ENCODE data around the gene RIMKLA. TPM values are rescaled to one million over a fixed set of nuclear protein-coding genes. Genes with fewer than 3 reads are reported as not detected.

RIMKLA gene
- total RNA-seq, 2 donors from 2014 or later, result 6.4 to 16.3 TPM

GRCh38 chr1:42430286-42431135 lies 49.9 kb downstream of the RIMKLA start:
- no peaks in the 10 kb centered on the region for H3K36me3 Mint-ChIP-seq (ENCODE audit: low read depth)
- H3K27ac Mint-ChIP-seq, result no peak overlapping the region
- H3K4me3 Mint-ChIP-seq, result no peak overlapping the region
- no peaks in the 10 kb centered on the region for H3K9me3 Mint-ChIP-seq
- H3K27me3 Mint-ChIP-seq, result no peaks in the 10 kb centered on the region
- no peaks in the 10 kb centered on the region for H3K4me1 Mint-ChIP-seq
- ATAC-seq (replicated peaks), result no peak

- ATAC-seq (replicated peaks), result no peak
- Mint-ChIP-seq H3K27ac (no peak overlapping the region), H3K4me3 (no peak overlapping the region), H3K36me3 (ENCODE audit: low read depth) (no peaks in the 10 kb centered on the region), H3K27me3 (no peaks in the 10 kb centered on the region), H3K4me1 (no peaks in the 10 kb centered on the region), H3K9me3 (no peaks in the 10 kb centered on the region)
Observed at GRCh38 chr1:42431514-42431913, 50.9 kb downstream of the RIMKLA start.

GRCh38 chr1:42432714-42433113 lies 52.1 kb downstream of the RIMKLA start:
- no peak for ATAC-seq (replicated peaks)
- Mint-ChIP-seq H3K36me3 (ENCODE audit: low read depth) (no peaks in the 10 kb centered on the region), H3K27me3 (peaks cover 4% of the 10 kb centered on the region), H3K9me3 (no peaks in the 10 kb centered on the region), H3K27ac (no peak overlapping the region), H3K4me1 (no peaks in the 10 kb centered on the region), H3K4me3 (no peak overlapping the region)

GRCh38 chr1:42433369-42433768 lies 52.8 kb downstream of the RIMKLA start:
- Mint-ChIP-seq H3K36me3 (ENCODE audit: low read depth) (no peaks in the 10 kb centered on the region), H3K4me3 (no peak overlapping the region), H3K4me1 (no peaks in the 10 kb centered on the region), H3K27ac (no peak overlapping the region), H3K9me3 (no peaks in the 10 kb centered on the region), H3K27me3 (peaks cover 5% of the 10 kb centered on the region)
- ATAC-seq (replicated peaks), result no peak

GRCh38 chr1:42434340-42434739 lies 53.7 kb downstream of the RIMKLA start:
- Mint-ChIP-seq H3K4me3 (no peak overlapping the region), H3K9me3 (no peaks in the 10 kb centered on the region), H3K36me3 (ENCODE audit: low read depth) (no peaks in the 10 kb centered on the region), H3K27ac (no peak overlapping the region), H3K27me3 (peaks cover 7% of the 10 kb centered on the region), H3K4me1 (no peaks in the 10 kb centered on the region)
- no peak for ATAC-seq (replicated peaks)

GRCh38 chr1:42439940-42440339 lies 59.3 kb downstream of the RIMKLA start:
- no peaks in the 10 kb centered on the region for H3K4me1 Mint-ChIP-seq
- no peak for ATAC-seq (replicated peaks)
- no peak overlapping the region for H3K4me3 Mint-ChIP-seq
- H3K36me3 Mint-ChIP-seq (ENCODE audit: low read depth), result no peaks in the 10 kb centered on the region
- peaks cover 7% of the 10 kb centered on the region for H3K27me3 Mint-ChIP-seq
- no peak overlapping the region for H3K27ac Mint-ChIP-seq
- H3K9me3 Mint-ChIP-seq, result no peaks in the 10 kb centered on the region

- peaks cover 3% of the 10 kb centered on the region for H3K27me3 Mint-ChIP-seq
- no peaks in the 10 kb centered on the region for H3K36me3 Mint-ChIP-seq (ENCODE audit: low read depth)
- no peaks in the 10 kb centered on the region for H3K9me3 Mint-ChIP-seq
- no peak overlapping the region for H3K4me3 Mint-ChIP-seq
- H3K27ac Mint-ChIP-seq, result no peak overlapping the region
- no peaks in the 10 kb centered on the region for H3K4me1 Mint-ChIP-seq
- no peak for ATAC-seq (replicated peaks)
Observed at GRCh38 chr1:42442662-42443061, 62.1 kb downstream of the RIMKLA start.

- H3K4me3 Mint-ChIP-seq, result no peak overlapping the region
- H3K4me1 Mint-ChIP-seq, result no peaks in the 10 kb centered on the region
- H3K27me3 Mint-ChIP-seq, result no peaks in the 10 kb centered on the region
- H3K27ac Mint-ChIP-seq, result no peak overlapping the region
- H3K36me3 Mint-ChIP-seq (ENCODE audit: low read depth), result no peaks in the 10 kb centered on the region
- ATAC-seq (replicated peaks), result no peak
- H3K9me3 Mint-ChIP-seq, result no peaks in the 10 kb centered on the region
Observed at GRCh38 chr1:42449256-42449655, 68.7 kb downstream of the RIMKLA start.

- no peaks in the 10 kb centered on the region for H3K9me3 Mint-ChIP-seq
- H3K4me1 Mint-ChIP-seq, result no peaks in the 10 kb centered on the region
- peak; percentile 82 for ATAC-seq (replicated peaks)
- H3K4me3 Mint-ChIP-seq, result no peak overlapping the region
- no peak overlapping the region for H3K27ac Mint-ChIP-seq
- H3K27me3 Mint-ChIP-seq, result no peaks in the 10 kb centered on the region
- H3K36me3 Mint-ChIP-seq (ENCODE audit: low read depth), result no peaks in the 10 kb centered on the region
Observed at GRCh38 chr1:42450061-42450460, 69.5 kb downstream of the RIMKLA start.

- H3K27me3 Mint-ChIP-seq, result no peaks in the 10 kb centered on the region
- no peaks in the 10 kb centered on the region for H3K9me3 Mint-ChIP-seq
- peaks cover 26% of the 10 kb centered on the region for H3K36me3 Mint-ChIP-seq (ENCODE audit: low read depth)
- no peak for ATAC-seq (replicated peaks)
- no peak overlapping the region for H3K27ac Mint-ChIP-seq
- H3K4me3 Mint-ChIP-seq, result no peak overlapping the region
- H3K4me1 Mint-ChIP-seq, result peaks cover 14% of the 10 kb centered on the region
Observed at GRCh38 chr1:42453386-42453785, 72.8 kb downstream of the RIMKLA start.

- no peak for ATAC-seq (replicated peaks)
- Mint-ChIP-seq H3K4me3 (no peak overlapping the region), H3K36me3 (ENCODE audit: low read depth) (peaks cover 36% of the 10 kb centered on the region), H3K4me1 (peaks cover 14% of the 10 kb centered on the region), H3K27ac (no peak overlapping the region), H3K9me3 (no peaks in the 10 kb centered on the region), H3K27me3 (no peaks in the 10 kb centered on the region)
Observed at GRCh38 chr1:42454403-42454802, 73.8 kb downstream of the RIMKLA start.

GRCh38 chr1:42456010-42456753 lies 75.6 kb downstream of the RIMKLA start, which contains the start of the genes PPCS and ZMYND12:
Gene PPCS, plus strand, starts transcription at chr1:42456543. Its CDS starts 23 bp downstream, at chr1:42456566.
Gene ZMYND12, minus strand, starts transcription at chr1:42456022. Its CDS starts 25 bp downstream, at chr1:42455997.
- Mint-ChIP-seq H3K9me3 (no peaks in the 10 kb centered on the region), H3K36me3 (ENCODE audit: low read depth) (peaks cover 54% of the 10 kb centered on the region), H3K4me1 (peaks cover 14% of the 10 kb centered on the region), H3K27ac (peak within 1 kb of the TSS; percentile 95), H3K27me3 (no peaks in the 10 kb centered on the region), H3K4me3 (peak within 1 kb of the TSS; percentile 88)
- ATAC-seq (replicated peaks), result peak; percentile 91

GRCh38 chr1:42456754-42457089 lies 76.1 kb downstream of the RIMKLA start:
- H3K36me3 Mint-ChIP-seq (ENCODE audit: low read depth), result peaks cover 57% of the 10 kb centered on the region
- H3K4me1 Mint-ChIP-seq, result peaks cover 14% of the 10 kb centered on the region
- peak; percentile 71 for ATAC-seq (replicated peaks)
- H3K9me3 Mint-ChIP-seq, result no peaks in the 10 kb centered on the region
- H3K27me3 Mint-ChIP-seq, result no peaks in the 10 kb centered on the region
- peak overlapping the region; percentile 88 for H3K4me3 Mint-ChIP-seq
- peak overlapping the region; percentile 95 for H3K27ac Mint-ChIP-seq

GRCh38 chr1:42461196-42461595 lies 80.6 kb downstream of the RIMKLA start:
- H3K4me1 Mint-ChIP-seq, result peaks cover 20% of the 10 kb centered on the region
- no peaks in the 10 kb centered on the region for H3K9me3 Mint-ChIP-seq
- H3K4me3 Mint-ChIP-seq, result no peak overlapping the region

More at GRCh38 chr1:42461196-42461595, 80.6 kb downstream of the RIMKLA start:
- H3K27me3 Mint-ChIP-seq, result no peaks in the 10 kb centered on the region
- peaks cover 56% of the 10 kb centered on the region for H3K36me3 Mint-ChIP-seq (ENCODE audit: low read depth)
- no peak for ATAC-seq (replicated peaks)
- no peak overlapping the region for H3K27ac Mint-ChIP-seq

Data from activated T-helper 17 cell treated with anti-CD3 and anti-CD28 coated beads, Interleukin-2, amount 50 U/mL, for 72 hours (primary cell).